ENCODE measurements around the gene RPLP1.
A peak's percentile ranks its signal among the peaks of the same experiment; 100 is the strongest.

RPLP1 gene

GRCh38 chr15:69469467-69470201 is 17.0 kb downstream of the RPLP1 start:
- no peak for DNase-seq (ENCODE audit: low read depth)

GRCh38 chr15:69472046-69472445 is 19.4 kb downstream of the RPLP1 start:
- no peak for DNase-seq (ENCODE audit: low read depth)

- DNase-seq (ENCODE audit: low read depth) = no peak
Observed at GRCh38 chr15:69472562-69472961, 19.9 kb downstream of the RPLP1 start.

- peak; percentile 32 for DNase-seq (ENCODE audit: low read depth)
Observed at GRCh38 chr15:69474291-69474690, 21.7 kb downstream of the RPLP1 start.

- no peak for DNase-seq (ENCODE audit: low read depth)
Observed at GRCh38 chr15:69474846-69475455, 22.3 kb downstream of the RPLP1 start.

- peak; percentile 47 for DNase-seq (ENCODE audit: low read depth)
Observed at GRCh38 chr15:69475769-69476358, 23.2 kb downstream of the RPLP1 start.

GRCh38 chr15:69476704-69477473 is 24.3 kb downstream of the RPLP1 start:
- DNase-seq (ENCODE audit: low read depth) = no peak

- no peak for DNase-seq (ENCODE audit: low read depth)
Observed at GRCh38 chr15:69478259-69478781, 25.7 kb downstream of the RPLP1 start.

- DNase-seq (ENCODE audit: low read depth) = no peak
Observed at GRCh38 chr15:69479081-69479480, 26.5 kb downstream of the RPLP1 start.

GRCh38 chr15:69479971-69480370 is 27.4 kb downstream of the RPLP1 start:
- no peak for DNase-seq (ENCODE audit: low read depth)

GRCh38 chr15:69480932-69481331 is 28.3 kb downstream of the RPLP1 start:
- DNase-seq (ENCODE audit: low read depth) = no peak

GRCh38 chr15:69482686-69483256 is 30.2 kb downstream of the RPLP1 start:
- no peak for DNase-seq (ENCODE audit: low read depth)

- DNase-seq (ENCODE audit: low read depth) = no peak
Observed at GRCh38 chr15:69484837-69485236, 32.2 kb downstream of the RPLP1 start.

- no peak for DNase-seq (ENCODE audit: low read depth)
Observed at GRCh38 chr15:69486481-69487110, 34.0 kb downstream of the RPLP1 start.

GRCh38 chr15:69489073-69489571 is 36.5 kb downstream of the RPLP1 start:
- DNase-seq (ENCODE audit: low read depth) = peak; percentile 37

- DNase-seq (ENCODE audit: low read depth) = no peak
Observed at GRCh38 chr15:69490356-69491037, 37.9 kb downstream of the RPLP1 start.

GRCh38 chr15:69491038-69491505 is 38.5 kb downstream of the RPLP1 start:
- DNase-seq (ENCODE audit: low read depth) = peak; percentile 11

GRCh38 chr15:69493406-69493805 is 40.8 kb downstream of the RPLP1 start:
- DNase-seq (ENCODE audit: low read depth) = no peak

- DNase-seq (ENCODE audit: low read depth) = no peak
Observed at GRCh38 chr15:69496001-69496400, 43.4 kb downstream of the RPLP1 start.

GRCh38 chr15:69497076-69497475 is 44.5 kb downstream of the RPLP1 start:
- DNase-seq (ENCODE audit: low read depth) = no peak

- DNase-seq (ENCODE audit: low read depth) = no peak
Observed at GRCh38 chr15:69497667-69498066, 45.0 kb downstream of the RPLP1 start.
